ENCODE measurements around the gene SCARB1.
A peak's percentile ranks its signal among the peaks of the same experiment; 100 is the strongest.

SCARB1 gene

DNA sequence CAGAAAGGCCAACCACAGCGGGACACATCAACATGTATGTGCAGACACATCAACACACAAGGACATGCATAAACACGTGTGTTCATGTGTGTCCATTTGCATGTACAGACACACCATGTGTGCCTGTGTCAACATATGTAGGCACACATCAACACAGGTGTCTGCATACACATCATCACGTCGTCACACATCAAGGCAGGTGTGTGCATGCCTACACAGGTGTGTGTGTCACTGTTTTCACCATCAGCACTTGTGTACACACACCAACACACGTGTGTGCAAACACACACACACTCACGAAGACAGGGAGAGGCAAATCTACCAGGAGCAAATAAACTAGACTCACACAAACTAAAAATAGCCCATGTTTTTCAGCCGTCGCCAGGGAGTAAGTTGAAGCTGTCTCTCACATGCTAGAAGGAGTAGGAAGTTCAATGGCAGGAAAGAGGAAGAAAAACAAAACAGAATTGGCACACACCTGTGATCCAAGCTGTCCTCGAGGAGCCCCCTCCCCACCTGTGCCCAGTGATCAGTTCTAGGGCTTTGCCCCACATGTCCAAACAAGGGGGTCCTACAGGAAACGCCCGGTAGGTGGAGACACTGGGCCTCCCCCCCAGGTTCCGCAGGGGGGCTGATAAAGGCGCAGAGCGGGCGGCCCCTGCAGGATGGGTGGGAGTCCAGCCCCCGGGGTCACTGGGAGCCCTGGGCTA is 7.4 kb downstream of the SCARB1 start:
- no peaks in the 10 kb centered on the region for H3K36me3 ChIP-seq (ENCODE audit: control insufficient read depth in 1 of 2, insufficient read depth in 2 of 2, low read length in 2 of 2)
- H3K9me3 ChIP-seq (ENCODE audit: control insufficient read depth in 1 of 2, low read length in 2 of 2): no peaks in the 10 kb centered on the region
- no peaks in the 10 kb centered on the region for H3K27me3 ChIP-seq (ENCODE audit: low read depth, low read length)
- H3K4me3 ChIP-seq (ENCODE audit: low read depth in 1 of 2, low read length in 2 of 2): no peak overlapping the region
- H3K27ac ChIP-seq (ENCODE audit: low read length): no peak overlapping the region
- H3K4me1 ChIP-seq (ENCODE audit: control insufficient read depth in 1 of 2, insufficient read depth in 2 of 2, low read length in 2 of 2): peaks cover 14 to 32% of the 10 kb centered on the region in 2 donors

DNA sequence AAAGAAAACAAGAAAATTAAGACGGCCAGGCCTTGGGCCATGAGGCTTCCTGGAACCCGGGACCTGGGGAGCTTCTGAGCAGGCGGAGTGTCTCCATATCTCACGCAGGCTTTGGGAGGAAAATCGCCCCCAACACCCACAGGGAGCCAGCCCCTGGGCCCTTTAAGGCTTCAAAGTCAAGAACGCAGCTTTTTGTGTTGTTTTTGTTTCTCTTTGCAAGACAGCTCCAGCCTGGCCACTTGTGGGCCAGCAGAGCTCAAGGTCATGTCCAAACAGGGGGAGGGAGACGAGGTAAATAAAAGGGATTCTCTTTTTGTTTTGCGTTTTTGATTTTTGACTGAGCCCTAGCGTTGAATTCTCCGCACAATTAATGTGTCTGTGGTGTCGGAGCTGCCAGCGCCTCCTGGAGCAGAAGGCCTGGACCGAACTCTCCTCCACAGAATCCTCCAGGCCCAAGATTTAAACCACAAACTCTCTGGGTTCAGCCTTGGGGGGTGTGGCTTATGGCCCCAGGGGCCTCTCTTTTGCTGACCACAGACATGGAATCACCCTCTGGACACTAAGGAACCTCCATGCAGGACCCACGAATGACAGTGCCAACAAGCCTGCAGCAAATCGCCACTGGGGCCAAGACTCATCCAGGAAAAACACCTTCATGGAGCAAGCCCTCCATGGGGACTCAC is 8.2 kb downstream of the SCARB1 start:
- H3K4me1 ChIP-seq (ENCODE audit: control insufficient read depth in 1 of 2, insufficient read depth in 2 of 2, low read length in 2 of 2): peaks cover 14 to 26% of the 10 kb centered on the region in 2 donors
- no peak overlapping the region for H3K4me3 ChIP-seq (ENCODE audit: low read depth in 1 of 2, low read length in 2 of 2)
- H3K27ac ChIP-seq (ENCODE audit: low read length): no peak overlapping the region
- no peaks in the 10 kb centered on the region for H3K9me3 ChIP-seq (ENCODE audit: control insufficient read depth in 1 of 2, low read length in 2 of 2)
- no peaks in the 10 kb centered on the region for H3K27me3 ChIP-seq (ENCODE audit: low read depth, low read length)
- H3K36me3 ChIP-seq (ENCODE audit: control insufficient read depth in 1 of 2, insufficient read depth in 2 of 2, low read length in 2 of 2): no peaks in the 10 kb centered on the region

DNA sequence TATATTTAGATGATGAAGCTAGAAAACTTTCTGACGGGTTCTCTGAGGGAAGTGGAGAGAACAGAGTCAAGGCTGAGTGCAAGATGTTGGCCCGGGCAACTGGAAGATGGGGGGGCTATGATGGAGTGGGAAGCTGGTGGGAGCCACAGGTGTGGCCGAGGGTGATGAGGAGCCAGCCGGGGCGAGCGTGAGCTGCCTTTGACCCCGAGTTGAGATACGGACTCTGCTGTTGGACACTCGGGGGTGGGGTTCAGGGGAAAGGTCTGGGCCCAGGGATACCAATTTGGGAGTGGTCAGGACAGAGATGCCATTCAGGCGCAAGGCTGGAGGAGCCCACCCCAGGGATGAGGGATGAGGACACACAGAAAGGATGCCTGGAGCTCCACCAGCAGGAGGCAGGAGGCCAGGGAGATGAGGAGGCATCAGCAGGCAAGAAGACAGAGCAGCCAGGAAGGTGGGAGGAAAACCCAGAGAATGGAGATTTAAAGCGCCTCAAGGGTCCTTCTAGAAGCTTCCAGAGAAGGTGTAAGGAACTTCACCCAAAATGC is 9.0 kb downstream of the SCARB1 start:
- Histone ChIP-seq H3K4me1 (ENCODE audit: control insufficient read depth in 1 of 2, insufficient read depth in 2 of 2, low read length in 2 of 2) (peaks cover 14 to 25% of the 10 kb centered on the region in 2 donors), H3K27me3 (ENCODE audit: low read depth, low read length) (no peaks in the 10 kb centered on the region), H3K27ac (ENCODE audit: low read length) (no peak overlapping the region), H3K4me3 (ENCODE audit: low read depth in 1 of 2, low read length in 2 of 2) (no peak overlapping the region), H3K9me3 (ENCODE audit: control insufficient read depth in 1 of 2, low read length in 2 of 2) (no peaks in the 10 kb centered on the region), H3K36me3 (ENCODE audit: control insufficient read depth in 1 of 2, insufficient read depth in 2 of 2, low read length in 2 of 2) (no peaks in the 10 kb centered on the region)

DNA sequence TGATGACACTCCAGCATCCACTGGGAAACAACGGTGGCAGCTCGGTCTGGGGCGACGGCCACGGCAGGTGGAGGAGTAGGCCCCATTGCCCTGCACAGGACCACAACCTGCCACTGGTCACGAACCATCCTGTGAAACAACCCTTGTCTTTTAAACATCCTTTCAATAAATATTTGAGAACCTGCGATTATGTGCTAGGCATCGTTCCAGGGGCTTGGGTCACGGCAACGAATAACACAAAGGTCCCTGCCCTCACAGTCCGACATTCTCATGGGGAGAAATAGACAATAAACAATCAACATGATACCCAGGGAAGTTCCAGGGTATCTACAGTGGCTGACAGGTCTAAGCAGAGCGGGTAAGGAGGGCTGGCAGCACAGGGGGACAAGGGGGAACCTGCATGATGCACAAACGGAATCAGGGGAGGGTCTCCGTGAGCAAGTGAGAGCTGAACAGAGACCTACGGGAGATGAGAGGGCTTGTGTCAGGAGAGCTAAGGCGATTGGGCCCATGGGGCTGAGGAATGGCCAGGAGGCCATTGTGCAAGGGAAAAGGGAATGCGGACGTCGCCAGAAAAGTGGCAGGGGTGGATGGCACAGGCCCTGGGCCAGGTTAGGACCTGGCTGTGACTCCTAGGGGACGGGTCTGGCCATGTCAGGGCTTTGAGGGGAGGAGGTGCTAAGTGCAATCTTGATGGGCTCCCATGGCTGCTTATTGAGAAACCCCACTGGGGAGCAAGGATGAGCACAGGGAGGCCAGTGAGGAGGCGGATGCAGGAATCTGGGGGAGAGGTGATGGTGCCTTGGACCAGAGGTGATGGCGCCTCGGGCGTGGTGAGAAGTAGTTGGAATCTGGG is 9.7 kb downstream of the SCARB1 start:
- Histone ChIP-seq H3K4me1 (ENCODE audit: control insufficient read depth in 1 of 2, insufficient read depth in 2 of 2, low read length in 2 of 2) (peaks cover 14 to 25% of the 10 kb centered on the region in 2 donors), H3K27ac (ENCODE audit: low read length) (no peak overlapping the region), H3K4me3 (ENCODE audit: low read depth in 1 of 2, low read length in 2 of 2) (no peak overlapping the region)

DNA sequence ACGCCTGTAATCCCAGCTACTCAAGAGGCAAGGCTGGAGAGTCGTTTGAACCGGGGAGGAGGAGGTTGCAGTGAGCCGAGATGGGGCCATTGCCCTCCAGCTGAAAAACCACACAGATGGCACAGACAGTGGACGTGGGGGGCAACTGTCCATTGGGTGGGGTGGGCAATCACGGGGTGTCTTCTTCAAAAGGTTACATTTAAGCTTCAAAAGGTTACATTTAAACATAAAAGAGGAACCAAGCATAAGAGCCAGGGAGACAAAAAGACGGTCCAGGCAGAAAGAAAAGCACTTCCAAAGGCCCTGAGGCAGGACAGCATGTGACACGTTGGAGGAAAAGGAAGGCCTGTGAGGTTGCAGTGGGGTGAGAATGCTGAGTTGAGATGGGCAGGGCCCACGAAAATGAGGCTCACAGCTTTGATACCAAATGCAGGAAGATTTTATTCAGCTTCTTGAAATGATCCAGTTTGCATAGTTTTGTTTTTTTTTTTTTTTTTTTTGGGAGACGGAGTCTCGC is 10.7 kb downstream of the SCARB1 start:
- Histone ChIP-seq H3K9me3 (ENCODE audit: control insufficient read depth in 1 of 2, low read length in 2 of 2) (no peaks in the 10 kb centered on the region), H3K4me3 (ENCODE audit: low read depth in 1 of 2, low read length in 2 of 2) (no peak overlapping the region), H3K36me3 (ENCODE audit: control insufficient read depth in 1 of 2, insufficient read depth in 2 of 2, low read length in 2 of 2) (no peaks in the 10 kb centered on the region), H3K27ac (ENCODE audit: low read length) (peak overlapping the region; percentile 67), H3K4me1 (ENCODE audit: control insufficient read depth in 1 of 2, insufficient read depth in 2 of 2, low read length in 2 of 2) (peaks cover 14 to 25% of the 10 kb centered on the region in 2 donors), H3K27me3 (ENCODE audit: low read depth, low read length) (no peaks in the 10 kb centered on the region)

More for the DNA sequence above, 9.7 kb downstream of the SCARB1 start:
- no peaks in the 10 kb centered on the region for H3K36me3 ChIP-seq (ENCODE audit: control insufficient read depth in 1 of 2, insufficient read depth in 2 of 2, low read length in 2 of 2)
- H3K27me3 ChIP-seq (ENCODE audit: low read depth, low read length): no peaks in the 10 kb centered on the region
- H3K9me3 ChIP-seq (ENCODE audit: control insufficient read depth in 1 of 2, low read length in 2 of 2): no peaks in the 10 kb centered on the region

DNA sequence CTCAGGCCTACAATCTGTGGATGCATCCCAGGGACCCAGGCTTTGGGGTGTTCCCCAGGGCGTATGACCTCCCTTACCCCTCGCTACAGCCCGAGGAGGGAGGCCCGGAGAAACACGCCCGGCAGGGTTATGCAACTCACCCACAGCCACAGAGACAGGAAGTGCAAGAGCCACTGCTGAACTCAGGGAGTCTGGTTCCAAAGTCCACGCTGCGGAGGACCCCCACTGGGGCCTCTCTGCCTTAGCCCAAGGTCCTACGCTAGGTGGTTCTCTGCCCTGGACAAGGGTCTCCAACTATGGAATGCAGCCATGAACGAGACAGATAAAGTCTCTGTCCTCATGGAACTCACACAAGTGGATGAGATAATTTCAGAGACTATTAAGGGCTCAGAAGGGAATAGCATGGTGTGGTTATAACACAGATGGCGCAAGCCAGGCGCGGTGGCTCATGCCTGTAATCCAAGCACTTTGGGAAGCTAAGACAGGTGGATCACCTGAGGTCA is 11.3 kb downstream of the SCARB1 start:
- Histone ChIP-seq H3K36me3 (ENCODE audit: control insufficient read depth in 1 of 2, insufficient read depth in 2 of 2, low read length in 2 of 2) (no peaks in the 10 kb centered on the region), H3K4me3 (ENCODE audit: low read depth in 1 of 2, low read length in 2 of 2) (no peak overlapping the region), H3K27me3 (ENCODE audit: low read depth, low read length) (no peaks in the 10 kb centered on the region), H3K27ac (ENCODE audit: low read length) (peak overlapping the region; percentile 67), H3K9me3 (ENCODE audit: control insufficient read depth in 1 of 2, low read length in 2 of 2) (no peaks in the 10 kb centered on the region), H3K4me1 (ENCODE audit: control insufficient read depth in 1 of 2, insufficient read depth in 2 of 2, low read length in 2 of 2) (peaks cover 14 to 29% of the 10 kb centered on the region in 2 donors)

DNA sequence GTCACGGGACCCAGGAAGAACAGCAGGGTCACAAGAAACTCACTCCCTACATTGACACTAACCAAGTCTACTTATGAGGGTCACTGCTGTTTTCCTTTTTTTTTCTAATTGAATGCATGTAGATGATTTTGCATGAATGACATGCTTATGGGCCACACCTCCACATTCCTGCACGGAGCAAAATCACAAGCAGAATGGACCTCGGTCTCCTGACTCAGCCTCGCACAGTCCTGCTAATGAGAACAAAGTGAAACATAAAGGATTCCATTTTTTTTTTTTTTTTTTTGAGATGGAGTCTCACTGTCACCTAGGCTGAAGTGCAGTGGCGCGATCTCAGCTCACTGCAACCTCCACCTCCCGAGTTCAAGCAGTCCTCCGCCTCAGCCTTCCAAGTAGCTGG is 12.3 kb downstream of the SCARB1 start:
- Histone ChIP-seq H3K27me3 (ENCODE audit: low read depth, low read length) (no peaks in the 10 kb centered on the region), H3K36me3 (ENCODE audit: control insufficient read depth in 1 of 2, insufficient read depth in 2 of 2, low read length in 2 of 2) (no peaks in the 10 kb centered on the region), H3K4me3 (ENCODE audit: low read depth in 1 of 2, low read length in 2 of 2) (no peak overlapping the region), H3K27ac (ENCODE audit: low read length) (no peak overlapping the region), H3K4me1 (ENCODE audit: control insufficient read depth in 1 of 2, insufficient read depth in 2 of 2, low read length in 2 of 2) (peaks cover 14 to 32% of the 10 kb centered on the region in 2 donors), H3K9me3 (ENCODE audit: control insufficient read depth in 1 of 2, low read length in 2 of 2) (no peaks in the 10 kb centered on the region)

DNA sequence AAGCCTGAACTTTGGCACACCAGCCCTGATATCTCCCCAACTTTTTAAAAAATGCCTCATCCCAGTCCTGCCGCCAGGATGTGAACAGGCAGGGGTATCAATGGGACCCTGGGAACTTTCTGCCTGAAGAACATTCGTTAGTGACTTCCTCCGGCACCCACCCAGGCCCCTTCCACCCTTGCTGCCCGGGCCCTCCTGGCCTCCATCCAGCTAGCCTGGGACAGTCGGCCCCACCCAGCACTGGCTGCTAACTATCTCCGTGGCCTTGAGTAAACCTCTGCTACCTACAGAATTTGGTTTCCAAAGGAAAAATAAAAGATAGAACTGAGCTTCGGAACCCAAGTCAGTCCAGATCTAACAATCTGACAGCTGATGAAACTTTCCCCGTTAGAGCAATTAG is 14.3 kb downstream of the SCARB1 start:
- peaks cover 8 to 16% of the 10 kb centered on the region in 2 donors for H3K4me1 ChIP-seq (ENCODE audit: control insufficient read depth in 1 of 2, insufficient read depth in 2 of 2, low read length in 2 of 2)
- H3K9me3 ChIP-seq (ENCODE audit: control insufficient read depth in 1 of 2, low read length in 2 of 2): no peaks in the 10 kb centered on the region
- H3K27ac ChIP-seq (ENCODE audit: low read length): no peak overlapping the region

DNA sequence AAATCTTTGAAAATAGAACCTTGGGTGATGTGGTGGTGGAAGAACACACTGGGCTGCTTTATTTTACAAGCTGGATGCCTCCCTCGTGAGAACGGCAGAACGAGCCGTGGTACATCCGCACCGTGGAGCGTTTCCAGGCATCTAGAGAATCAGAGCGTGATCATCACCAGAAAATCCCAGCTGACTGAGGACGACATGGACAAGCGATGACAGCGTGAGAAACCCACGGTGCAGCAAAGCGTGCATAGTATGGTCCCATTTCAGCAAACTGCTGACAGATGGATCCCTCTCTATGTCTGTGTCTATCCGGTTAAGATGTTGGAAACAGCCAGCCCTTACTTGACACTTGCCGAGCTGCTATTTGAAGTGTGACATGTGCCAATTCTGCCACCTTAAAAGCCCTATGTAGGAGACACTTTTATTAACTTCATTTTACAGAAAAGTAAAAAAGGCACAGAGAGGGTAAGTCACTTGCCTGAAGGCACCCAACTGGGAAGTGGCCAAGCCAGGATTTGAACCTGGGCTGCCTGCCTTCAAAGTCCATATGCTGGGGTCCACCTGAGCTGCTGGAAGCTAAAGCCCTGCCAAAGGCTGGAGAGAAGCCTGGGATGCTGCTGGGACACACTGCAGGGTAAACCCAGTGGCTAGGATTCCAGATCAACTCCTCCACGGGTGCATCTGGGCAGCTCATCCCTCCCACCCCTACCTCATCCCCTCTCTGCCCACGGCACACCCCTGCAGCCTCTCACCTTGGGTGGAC is 14.9 kb downstream of the SCARB1 start:
- no peak overlapping the region for H3K27ac ChIP-seq (ENCODE audit: low read length)
- H3K27me3 ChIP-seq (ENCODE audit: low read depth, low read length): no peaks in the 10 kb centered on the region
- no peaks in the 10 kb centered on the region for H3K36me3 ChIP-seq (ENCODE audit: control insufficient read depth in 1 of 2, insufficient read depth in 2 of 2, low read length in 2 of 2)
- no peak overlapping the region for H3K4me3 ChIP-seq (ENCODE audit: low read depth in 1 of 2, low read length in 2 of 2)
- H3K4me1 ChIP-seq (ENCODE audit: control insufficient read depth in 1 of 2, insufficient read depth in 2 of 2, low read length in 2 of 2): peaks cover 8 to 16% of the 10 kb centered on the region in 2 donors
- no peaks in the 10 kb centered on the region for H3K9me3 ChIP-seq (ENCODE audit: control insufficient read depth in 1 of 2, low read length in 2 of 2)

More for the DNA sequence above, 14.3 kb downstream of the SCARB1 start:
- Histone ChIP-seq H3K27me3 (ENCODE audit: low read depth, low read length) (no peaks in the 10 kb centered on the region), H3K4me3 (ENCODE audit: low read depth in 1 of 2, low read length in 2 of 2) (no peak overlapping the region), H3K36me3 (ENCODE audit: control insufficient read depth in 1 of 2, insufficient read depth in 2 of 2, low read length in 2 of 2) (no peaks in the 10 kb centered on the region)
